HG02798 (cell line): ENCODE data around the gene MC1R.
"Not testable (repeated sequence)": the region's sequence is repeated elsewhere in the genome, so short reads cannot be mapped to it uniquely, and the experiment has no call there.

Experiments used
- ATAC-seq: cut with Tn5 transposase; IDR thresholded peaks from one replicate; pipeline ENCODE4 v1.9.1; 2021; ENCODE audit warnings: mild to moderate bottlenecking; ENCODE audit not compliant: unreplicated experiment, poor library complexity

The MC1R gene

DNA sequence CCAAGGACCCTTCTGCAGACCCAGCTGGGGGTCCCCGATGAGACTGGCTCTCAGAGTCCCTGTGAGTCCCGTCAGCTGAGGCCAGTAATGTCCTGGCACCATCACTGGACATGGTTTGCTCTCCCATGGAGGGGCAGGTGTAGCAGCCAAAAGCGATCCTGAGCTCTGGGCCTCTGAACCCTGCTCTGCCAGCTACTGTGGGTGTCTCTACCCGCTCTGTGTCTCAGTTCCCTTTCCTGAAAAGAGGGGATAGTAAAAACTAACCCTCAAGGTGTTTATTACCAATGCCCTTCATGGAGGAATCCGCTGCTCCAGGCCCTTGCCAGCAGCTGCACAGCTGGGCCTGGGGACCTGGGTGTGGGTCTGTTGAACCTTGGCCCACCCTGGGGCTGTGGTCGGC lies 13.3 kb downstream of the MC1R start:
- no peak for ATAC-seq

DNA sequence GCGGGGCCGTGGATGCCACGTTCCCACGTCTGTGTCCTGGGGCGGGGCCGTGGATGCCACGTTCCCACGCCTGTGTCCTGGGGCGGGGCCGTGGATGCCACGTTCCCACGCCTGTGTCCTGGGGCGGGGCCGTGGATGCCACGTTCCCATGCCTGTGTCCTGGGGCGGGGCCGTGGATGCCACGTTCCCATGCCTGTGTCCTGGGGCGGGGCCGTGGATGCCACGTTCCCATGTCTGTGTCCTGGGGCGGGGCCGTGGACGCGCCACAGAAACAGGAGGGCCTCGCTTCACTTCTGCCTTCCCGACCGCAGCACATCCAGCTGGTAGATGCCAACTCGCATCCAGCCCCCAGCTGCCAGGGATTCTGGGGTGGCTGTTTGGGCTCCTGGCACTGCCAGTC lies 15.4 kb downstream of the MC1R start:
- not testable (repeated sequence) for ATAC-seq

DNA sequence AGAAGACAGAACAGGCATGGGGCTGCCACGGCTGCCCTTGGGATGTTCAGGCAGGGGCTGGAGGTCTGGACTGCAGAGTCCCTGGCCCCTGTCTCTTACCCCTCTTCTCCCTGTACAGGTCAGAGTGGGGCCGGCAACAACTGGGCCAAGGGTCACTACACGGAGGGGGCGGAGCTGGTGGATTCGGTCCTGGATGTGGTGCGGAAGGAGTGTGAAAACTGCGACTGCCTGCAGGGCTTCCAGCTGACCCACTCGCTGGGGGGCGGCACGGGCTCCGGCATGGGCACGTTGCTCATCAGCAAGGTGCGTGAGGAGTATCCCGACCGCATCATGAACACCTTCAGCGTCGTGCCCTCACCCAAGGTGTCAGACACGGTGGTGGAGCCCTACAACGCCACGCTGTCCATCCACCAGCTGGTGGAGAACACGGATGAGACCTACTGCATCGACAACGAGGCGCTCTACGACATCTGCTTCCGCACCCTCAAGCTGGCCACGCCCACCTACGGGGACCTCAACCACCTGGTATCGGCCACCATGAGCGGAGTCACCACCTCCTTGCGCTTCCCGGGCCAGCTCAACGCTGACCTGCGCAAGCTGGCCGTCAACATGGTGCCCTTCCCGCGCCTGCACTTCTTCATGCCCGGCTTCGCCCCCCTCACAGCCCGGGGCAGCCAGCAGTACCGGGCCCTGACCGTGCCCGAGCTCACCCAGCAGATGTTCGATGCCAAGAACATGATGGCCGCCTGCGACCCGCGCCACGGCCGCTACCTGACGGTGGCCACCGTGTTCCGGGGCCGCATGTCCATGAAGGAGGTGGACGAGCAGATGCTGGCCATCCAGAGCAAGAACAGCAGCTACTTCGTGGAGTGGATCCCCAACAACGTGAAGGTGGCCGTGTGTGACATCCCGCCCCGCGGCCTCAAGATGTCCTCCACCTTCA lies 16.2 kb downstream of the MC1R start:
- ATAC-seq, result no peak

DNA sequence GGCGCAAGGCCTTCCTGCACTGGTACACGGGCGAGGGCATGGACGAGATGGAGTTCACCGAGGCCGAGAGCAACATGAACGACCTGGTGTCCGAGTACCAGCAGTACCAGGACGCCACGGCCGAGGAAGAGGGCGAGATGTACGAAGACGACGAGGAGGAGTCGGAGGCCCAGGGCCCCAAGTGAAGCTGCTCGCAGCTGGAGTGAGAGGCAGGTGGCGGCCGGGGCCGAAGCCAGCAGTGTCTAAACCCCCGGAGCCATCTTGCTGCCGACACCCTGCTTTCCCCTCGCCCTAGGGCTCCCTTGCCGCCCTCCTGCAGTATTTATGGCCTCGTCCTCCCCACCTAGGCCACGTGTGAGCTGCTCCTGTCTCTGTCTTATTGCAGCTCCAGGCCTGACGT lies 17.0 kb downstream of the MC1R start:
- ATAC-seq, result not testable (repeated sequence)

DNA sequence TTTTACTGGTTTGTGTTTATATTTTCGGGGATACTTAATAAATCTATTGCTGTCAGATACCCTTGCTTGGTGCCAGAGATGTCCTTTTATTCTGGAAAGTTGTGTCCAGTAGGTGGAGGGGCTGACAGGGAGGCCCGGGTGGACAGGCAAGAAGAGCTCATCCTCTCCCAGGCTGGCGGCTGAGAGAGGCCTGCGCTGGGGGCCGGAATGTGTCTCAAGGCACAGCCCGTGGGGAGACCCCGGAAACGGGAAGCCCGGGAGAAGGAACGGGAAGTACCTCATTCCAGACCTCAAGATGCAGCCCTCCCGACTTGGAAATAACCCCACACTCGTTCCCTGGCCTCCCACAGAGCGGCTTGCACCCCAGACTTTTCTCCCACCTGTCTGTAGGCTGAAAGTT lies 17.4 kb downstream of the MC1R start:
- no peak for ATAC-seq

DNA sequence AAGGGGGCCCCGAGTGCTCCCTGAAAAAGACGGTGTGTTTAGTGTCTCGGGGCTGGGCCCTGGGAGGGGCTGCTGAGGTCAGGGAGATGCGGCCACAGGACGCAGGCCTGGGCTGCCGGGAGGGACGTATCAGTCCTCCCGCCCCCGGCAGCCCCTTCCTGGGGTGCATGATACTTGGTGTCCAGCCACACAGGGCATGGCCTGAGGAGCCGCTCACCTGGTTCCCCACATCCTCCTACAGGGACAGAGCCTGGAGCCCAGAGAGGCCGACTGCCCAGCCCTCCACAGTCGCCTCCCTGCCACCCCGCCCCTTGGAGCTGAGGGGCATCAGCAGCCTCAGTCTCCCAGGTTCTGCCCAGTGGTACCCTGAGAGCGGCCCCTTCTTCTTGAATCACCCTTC lies 17.8 kb downstream of the MC1R start:
- ATAC-seq, result no peak

DNA sequence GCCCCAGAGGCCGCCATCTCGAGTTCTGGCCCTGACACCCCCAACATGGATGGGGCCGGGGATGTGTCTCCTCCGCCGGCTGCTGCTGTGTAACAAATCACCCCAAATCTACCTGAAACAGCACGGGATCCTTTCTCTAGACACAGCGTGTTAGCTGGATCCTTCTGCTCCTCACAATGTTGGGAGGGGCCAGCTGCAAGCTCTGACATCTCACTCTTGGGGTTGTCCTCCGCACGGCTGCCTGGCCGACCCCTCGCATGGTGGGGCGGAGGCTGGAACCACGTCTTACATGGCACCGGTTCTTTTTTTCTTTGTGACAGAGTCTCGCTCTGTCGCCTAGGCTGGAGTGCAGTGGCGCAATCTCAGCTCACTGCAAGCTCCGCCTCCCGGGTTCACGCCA lies 18.3 kb downstream of the MC1R start:
- ATAC-seq, result no peak

DNA sequence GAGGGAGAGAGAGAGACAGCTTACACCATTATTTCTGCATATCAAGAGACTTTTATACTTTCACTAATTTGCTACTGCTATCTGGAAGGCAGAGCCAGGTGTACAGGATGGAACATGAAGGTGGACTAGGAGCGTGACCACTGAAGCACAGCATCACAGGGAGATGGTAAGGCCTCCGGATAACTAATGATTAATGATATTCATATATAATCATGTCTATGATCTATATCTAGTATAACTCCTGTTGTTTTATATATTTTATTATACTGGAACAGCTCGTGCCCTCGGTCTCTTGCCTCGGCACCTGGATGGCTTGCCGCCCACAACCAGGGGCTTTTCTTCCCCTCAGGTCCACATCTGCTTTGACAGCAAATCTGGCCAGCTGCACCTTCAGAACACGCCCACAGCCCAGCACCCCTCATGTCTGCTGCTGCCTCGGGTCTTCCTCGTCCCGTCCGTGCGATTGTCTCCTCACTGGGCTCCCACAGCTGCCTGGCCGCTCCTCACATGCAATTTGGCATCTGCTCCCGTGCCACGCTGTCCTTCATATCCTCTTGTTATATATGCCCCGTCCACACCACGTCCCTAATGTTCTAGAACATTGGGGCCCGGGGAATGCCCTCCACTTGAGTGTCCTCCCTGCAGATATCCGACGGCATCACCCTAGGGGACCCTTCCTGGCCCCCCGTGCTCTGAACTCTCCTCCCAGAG lies 19.7 kb downstream of the MC1R start:
- no peak for ATAC-seq

DNA sequence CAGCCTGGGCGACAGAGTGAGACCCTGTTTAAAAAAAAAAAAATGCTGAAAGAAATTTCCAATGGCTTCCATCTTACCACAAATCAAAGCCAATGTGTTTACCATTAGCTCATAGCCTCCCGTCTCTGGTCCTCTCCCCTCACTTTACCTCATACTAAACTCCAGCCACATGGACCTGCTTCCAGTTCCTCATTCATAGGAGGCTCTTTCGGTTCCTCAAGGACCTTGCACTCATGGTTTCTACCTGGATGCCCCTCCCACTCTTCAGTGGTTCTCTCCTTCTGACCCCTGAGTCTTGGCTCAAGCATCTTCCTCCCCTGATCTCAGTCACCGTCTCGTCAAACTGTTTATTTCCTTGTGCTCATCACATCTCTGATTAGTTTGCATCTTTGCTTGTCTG lies 26.1 kb downstream of the MC1R start:
- no peak for ATAC-seq

DNA sequence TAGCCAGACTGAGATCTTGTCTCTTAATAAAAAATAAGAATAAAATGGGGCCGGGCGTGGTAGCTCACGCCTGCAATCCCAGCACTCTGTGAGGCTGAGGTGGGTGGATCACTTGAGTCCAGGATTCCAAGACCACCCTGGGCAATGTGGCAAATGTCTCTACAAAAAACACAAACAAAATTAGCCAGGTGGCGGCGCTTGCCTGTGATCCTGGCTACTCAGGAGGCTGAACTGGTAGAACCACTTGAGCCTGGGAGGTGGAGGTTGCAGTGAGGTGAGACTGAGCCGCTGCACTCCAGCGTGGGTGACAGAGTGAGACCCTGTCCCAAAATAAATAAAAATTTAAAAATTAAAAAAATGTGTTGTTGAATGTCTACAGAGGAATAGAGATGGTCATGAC lies 27.0 kb downstream of the MC1R start:
- ATAC-seq, result no peak

DNA sequence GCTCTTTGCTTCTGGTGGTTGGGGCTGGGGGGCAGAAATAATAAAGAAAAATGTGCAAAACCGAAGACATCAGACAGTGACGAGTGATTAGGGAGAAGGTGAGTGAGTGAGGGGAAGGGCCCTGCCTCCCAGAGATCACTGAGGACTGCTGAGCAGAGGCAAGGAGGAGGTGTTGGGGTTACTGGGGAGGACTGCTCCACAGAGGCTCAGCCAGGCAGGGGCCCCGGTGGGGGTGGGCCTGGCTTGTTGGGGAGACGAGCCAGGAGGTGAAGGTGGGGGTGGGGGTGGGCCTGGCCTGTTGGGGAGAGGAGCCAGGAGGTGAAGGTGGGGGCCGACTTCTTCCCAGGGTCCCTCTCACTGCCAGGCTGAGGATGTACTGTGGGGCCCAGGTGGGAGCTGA lies 27.9 kb downstream of the MC1R start:
- ATAC-seq, result no peak

DNA sequence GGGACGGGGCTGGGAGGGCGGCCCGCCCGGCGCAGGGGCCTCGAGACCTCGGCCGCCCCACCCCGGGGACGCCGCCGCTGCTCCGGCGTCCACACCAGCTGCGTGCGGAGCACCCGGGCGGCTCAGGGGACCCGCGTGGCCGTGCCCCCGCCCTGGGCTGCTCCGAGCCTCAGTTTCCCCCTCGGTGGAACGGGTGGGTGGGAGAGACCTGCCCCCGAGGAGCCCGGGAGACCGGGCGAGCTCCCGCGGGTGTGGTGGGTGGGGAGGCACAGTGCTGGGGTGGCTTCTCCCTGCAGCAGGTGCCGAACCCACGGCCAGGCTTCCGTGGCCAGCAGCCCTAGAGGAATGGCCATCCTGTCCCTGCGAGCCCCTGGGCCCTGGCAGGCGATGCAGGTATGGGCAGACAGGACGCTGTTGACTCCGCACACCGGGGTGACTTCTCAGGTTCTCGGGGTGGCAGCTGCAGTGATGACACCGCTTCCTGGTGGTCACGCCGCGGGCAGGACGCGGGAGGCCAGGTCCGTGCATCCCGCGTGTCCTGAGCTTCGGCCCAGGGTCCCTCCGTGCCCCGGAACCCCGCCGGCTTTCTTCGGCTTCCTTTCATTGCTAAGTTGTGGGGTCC lies 30.6 kb downstream of the MC1R start:
- no peak for ATAC-seq

DNA sequence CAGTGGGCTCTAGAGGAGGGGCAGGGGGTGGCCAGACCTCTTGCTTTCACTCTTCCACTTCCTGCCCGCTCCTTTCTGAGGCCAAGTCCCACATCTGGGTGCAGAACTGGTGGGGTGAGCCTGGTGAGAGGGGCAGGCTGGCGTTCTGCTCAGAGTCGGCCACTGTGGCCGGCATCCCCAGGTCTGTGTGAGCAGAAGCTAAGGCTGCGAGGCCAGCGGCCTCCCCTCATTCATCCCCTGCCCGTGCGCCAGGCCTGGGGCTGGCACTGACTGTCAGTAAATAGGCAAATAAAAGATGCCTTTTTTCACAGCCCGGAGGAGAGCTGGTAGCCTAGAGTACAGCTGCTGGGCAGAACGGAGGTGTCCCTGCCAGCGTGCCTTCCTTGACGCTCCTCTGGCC lies 31.1 kb downstream of the MC1R start:
- no peak for ATAC-seq

DNA sequence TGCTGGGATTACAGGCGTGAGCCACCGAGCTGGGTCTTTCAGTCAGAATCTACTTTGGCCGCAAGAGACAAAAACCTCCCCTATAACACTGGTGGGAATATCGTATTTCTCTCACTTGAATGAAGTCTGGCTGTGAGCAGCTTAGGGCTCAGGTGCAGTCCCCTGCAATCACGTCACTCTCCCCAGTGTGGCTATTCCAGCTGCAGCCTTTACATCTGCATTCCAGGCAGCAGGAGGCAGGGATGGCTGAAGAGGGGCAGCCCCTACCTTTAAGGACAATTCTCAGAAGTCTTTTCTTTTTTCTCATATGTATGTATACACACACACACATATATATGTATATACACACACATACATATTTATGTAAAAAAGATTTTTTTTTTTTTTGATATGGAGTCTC lies 32.8 kb downstream of the MC1R start:
- ATAC-seq, result no peak

DNA sequence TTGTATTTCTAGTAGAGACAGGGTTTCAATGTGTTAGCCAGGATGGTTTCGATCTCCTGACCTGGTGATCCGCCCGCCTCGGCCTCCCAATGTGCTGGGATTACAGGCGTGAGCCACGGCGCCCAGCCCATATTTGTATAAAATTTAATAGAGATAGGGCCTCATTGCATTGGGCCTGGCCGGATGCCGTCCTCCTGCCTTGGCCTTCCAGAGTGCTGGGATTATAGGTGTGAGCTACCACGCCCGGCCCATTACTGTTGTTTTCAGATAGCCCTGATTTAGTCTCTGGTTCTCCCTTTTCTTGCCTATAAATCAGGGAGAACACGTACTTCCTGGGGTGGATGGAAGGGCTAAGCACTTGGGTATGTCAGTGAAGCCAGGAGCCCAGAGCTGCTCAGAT lies 33.4 kb downstream of the MC1R start:
- ATAC-seq, result no peak

DNA sequence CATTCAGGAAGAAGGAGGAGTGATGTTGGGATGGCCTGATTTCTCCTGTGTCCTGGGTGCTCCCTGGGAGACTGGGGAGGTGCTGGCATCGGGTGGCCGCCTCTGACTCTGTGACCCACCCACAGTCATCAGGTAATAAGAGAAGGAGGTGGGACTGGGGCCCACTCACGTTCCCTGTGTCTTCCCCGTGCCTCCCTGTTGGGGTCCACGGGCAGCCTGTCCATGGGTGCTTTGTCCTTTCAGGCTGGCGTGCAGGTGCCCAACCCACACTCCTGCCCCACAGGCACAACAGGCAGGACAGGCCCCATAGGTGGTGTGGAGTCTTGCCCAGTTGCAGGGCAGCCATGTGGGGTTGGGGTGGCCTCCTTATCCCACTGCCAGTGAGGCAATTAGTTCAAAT lies 33.9 kb downstream of the MC1R start:
- no peak for ATAC-seq

DNA sequence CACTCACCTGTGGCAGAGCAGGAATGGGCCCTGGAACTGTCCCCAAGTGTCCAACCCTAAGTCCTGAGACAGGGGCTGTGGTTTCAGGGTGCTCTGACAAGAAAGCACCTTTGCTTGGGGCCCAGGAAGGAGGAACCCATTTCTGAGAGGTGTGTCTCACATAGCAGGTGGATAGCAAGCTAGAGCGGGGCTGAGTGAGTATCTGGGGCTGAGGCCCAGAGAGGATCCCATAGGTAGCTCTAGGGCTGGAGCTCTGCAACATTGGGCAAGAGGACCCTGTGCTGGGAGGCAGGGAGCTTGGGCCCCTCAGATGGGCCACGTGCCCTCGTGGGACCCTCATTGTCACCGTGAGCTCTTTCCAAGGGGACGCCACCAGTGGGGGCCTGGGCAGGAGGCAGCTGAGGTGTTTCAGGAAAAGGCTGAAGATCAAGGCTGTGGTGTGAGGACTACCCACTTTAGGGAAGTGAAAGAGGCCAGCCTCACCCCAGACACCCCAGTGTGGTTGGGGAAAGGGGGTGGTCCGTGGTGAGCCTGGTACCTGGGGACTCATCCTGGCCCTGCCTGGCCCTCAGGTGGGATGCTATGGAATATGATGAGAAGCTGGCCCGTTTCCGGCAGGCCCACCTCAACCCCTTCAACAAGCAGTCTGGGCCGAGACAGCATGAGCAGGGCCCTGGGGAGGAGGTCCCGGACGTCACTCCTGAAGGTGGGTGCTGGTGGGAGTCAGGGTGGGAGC lies 35.2 kb downstream of the MC1R start:
- ATAC-seq, result peak; percentile 70

DNA sequence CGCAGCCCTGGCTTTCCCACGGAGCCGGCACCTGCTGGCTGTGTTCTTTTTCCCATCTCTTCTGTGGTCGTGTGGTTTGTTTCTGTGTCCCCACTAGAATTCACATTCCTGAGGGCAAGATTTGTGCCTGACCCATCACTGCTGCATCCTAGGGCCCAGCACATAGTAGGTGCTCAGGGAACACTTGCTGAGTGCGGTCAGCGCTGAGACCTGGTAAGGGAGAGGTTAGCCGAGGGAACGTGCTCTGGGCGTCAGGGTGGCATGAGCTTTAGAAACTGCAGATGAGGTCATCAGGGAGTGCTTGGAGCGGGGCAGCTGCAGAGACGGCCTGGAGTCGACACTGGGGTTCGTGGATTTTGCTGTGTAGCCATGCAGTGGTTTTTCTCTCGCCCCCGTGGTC lies 35.8 kb downstream of the MC1R start:
- no peak for ATAC-seq

DNA sequence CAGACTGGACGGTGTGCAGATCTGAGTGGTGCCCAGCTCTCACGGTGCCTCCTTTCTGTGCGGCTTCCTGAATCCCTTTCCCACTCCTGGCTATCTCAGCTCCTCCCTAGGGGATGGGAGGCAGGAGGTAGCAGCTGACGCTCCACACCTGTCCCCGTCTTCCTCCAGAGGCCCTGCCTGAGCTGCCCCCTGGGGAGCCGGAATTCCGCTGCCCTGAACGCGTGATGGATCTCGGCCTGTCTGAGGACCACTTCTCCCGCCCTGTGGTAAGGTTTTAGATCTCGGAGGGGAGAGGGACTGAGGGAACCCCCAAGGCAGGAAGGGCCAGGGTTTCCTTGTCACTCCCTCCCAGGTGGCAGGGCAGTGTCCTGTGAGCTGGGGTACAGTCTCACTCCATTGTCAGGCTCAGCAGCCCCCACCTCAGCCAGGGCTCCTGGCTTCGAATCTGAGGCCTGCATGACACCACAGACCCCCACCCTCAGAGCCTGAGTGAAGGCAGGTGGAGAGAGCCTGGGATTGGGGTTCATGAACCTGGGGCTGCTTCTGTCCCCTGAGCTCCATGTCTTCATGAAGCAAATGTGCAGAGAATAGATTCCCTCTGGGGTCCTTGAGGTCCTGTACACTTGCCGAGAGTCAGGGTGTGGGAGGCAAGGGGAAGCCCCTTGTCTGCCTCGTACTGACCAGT lies 36.5 kb downstream of the MC1R start:
- no peak for ATAC-seq
